Neural crest cell (in vitro differentiated cells): Measurements from ENCODE around the gene NECTIN1. TPM values are rescaled to one million over a fixed set of nuclear protein-coding genes. Genes with fewer than 3 reads are reported as not detected.
A peak's percentile ranks its signal among the peaks of the same experiment; 100 is the strongest.

Experiments
- DNase-seq: peaks from one replicate; pipeline ENCODE4 v3.0.0; 2021; ENCODE audit warnings: low read depth, mixed read lengths, low spot score
- H3K27ac Mint-ChIP-seq: one replicate; pipeline ENCODE4 v1.8.0; 2021; ENCODE audit warnings: mild to moderate bottlenecking, mixed read lengths; ENCODE audit not compliant: unreplicated experiment
- H3K27me3 Mint-ChIP-seq: 2 replicates; pipeline ENCODE4 v1.8.0; 2021; ENCODE audit warnings: low read depth, mild to moderate bottlenecking, mixed read lengths
- H3K36me3 Mint-ChIP-seq: 2 replicates; pipeline ENCODE4 v1.8.0; 2021; ENCODE audit warnings: low read depth, mild to moderate bottlenecking, mixed read lengths
- H3K4me1 Mint-ChIP-seq: 2 replicates; pipeline ENCODE4 v1.8.0; 2021; ENCODE audit warnings: mixed read lengths
- H3K4me3 Mint-ChIP-seq: one replicate; pipeline ENCODE4 v1.8.0; 2021; ENCODE audit warnings: mild to moderate bottlenecking, mixed read lengths
- H3K9me3 Mint-ChIP-seq: 2 replicates; pipeline ENCODE4 v1.8.0; 2021; ENCODE audit warnings: mixed read lengths
- CTCF ChIP-seq: fragments of 200-600 bp; sonication (generic); conservative IDR thresholded peaks from 2 replicates; pipeline ENCODE4 v1.5.0; 2021; ENCODE audit warnings: antibody characterized with exemption, mild to moderate bottlenecking
- long read RNA-seq: library from polyadenylated mRNA; unstranded; transcript quantifications from one replicate; pipeline ENCODE4 v2.0.0, GENCODE V29; 2020
- total RNA-seq: library from RNA; stranded (reverse); gene quantifications from 2 replicates; pipeline ENCODE4 v1.2.1, GENCODE V29; 2021

Gene NECTIN1
- 44.6 and 49.2 TPM in 2 replicates for total RNA-seq
- long read RNA-seq, partial matches to known transcripts: 0 of 1 reads
- long read RNA-seq, other reads (novel, unspliced or antisense): 1 of 1 reads

- Mint-ChIP-seq H3K36me3 (no peaks in the 10 kb centered on the region), H3K4me1 (peaks cover 48% of the 10 kb centered on the region), H3K4me3 (peak within 1 kb of the TSS; percentile 99), H3K27ac (peak within 1 kb of the TSS; percentile 97), H3K27me3 (peaks cover 18% of the 10 kb centered on the region), H3K9me3 (no peaks in the 10 kb centered on the region)
- TF ChIP-seq CTCF: peak; percentile 99
- DNase-seq: peak; percentile 99
Observed at GRCh38 chr11:119728651-119729580, at the start of gene NECTIN1. TSS of gene NECTIN1 (minus strand) at chr11:119729200. CDS start at chr11:119728553, 647 bp downstream.

- no peak for TF ChIP-seq CTCF
- H3K27me3 Mint-ChIP-seq: peaks cover 20% of the 10 kb centered on the region
- H3K36me3 Mint-ChIP-seq: no peaks in the 10 kb centered on the region
- no peak overlapping the region for H3K27ac Mint-ChIP-seq
- peaks cover 6% of the 10 kb centered on the region for H3K4me1 Mint-ChIP-seq
- H3K4me3 Mint-ChIP-seq: no peak overlapping the region
- no peak for DNase-seq
- no peaks in the 10 kb centered on the region for H3K9me3 Mint-ChIP-seq
Observed at GRCh38 chr11:119778391-119779194, 49.6 kb upstream of the NECTIN1 start.

GRCh38 chr11:119777940-119778339 lies 48.9 kb upstream of the NECTIN1 start:
- H3K4me3 Mint-ChIP-seq: no peak overlapping the region
- TF ChIP-seq CTCF: no peak
- no peaks in the 10 kb centered on the region for H3K9me3 Mint-ChIP-seq
- no peaks in the 10 kb centered on the region for H3K36me3 Mint-ChIP-seq
- peaks cover 6% of the 10 kb centered on the region for H3K4me1 Mint-ChIP-seq
- DNase-seq: no peak
- H3K27ac Mint-ChIP-seq: no peak overlapping the region
- H3K27me3 Mint-ChIP-seq: peaks cover 23% of the 10 kb centered on the region

- no peaks in the 10 kb centered on the region for H3K4me1 Mint-ChIP-seq
- H3K27ac Mint-ChIP-seq: no peak overlapping the region
- H3K9me3 Mint-ChIP-seq: no peaks in the 10 kb centered on the region
- TF ChIP-seq CTCF: no peak
- peaks cover 29% of the 10 kb centered on the region for H3K27me3 Mint-ChIP-seq
- DNase-seq: no peak
- H3K4me3 Mint-ChIP-seq: no peak overlapping the region
- no peaks in the 10 kb centered on the region for H3K36me3 Mint-ChIP-seq
Observed at GRCh38 chr11:119776651-119777050, 47.7 kb upstream of the NECTIN1 start.

- Mint-ChIP-seq H3K27ac (no peak overlapping the region), H3K27me3 (peaks cover 32% of the 10 kb centered on the region), H3K4me1 (no peaks in the 10 kb centered on the region), H3K4me3 (no peak overlapping the region), H3K9me3 (no peaks in the 10 kb centered on the region), H3K36me3 (no peaks in the 10 kb centered on the region)
- no peak for DNase-seq
- TF ChIP-seq CTCF: no peak
Observed at GRCh38 chr11:119776031-119776636, 47.1 kb upstream of the NECTIN1 start.
